ENCODE data around the gene MR1. TPM values are rescaled to one million over a fixed set of nuclear protein-coding genes. Genes with fewer than 3 reads are reported as not detected.

Gene MR1
- polyA plus RNA-seq, 3 donors from 2014 or later = 45.0 to 62.7 (median 54.1) TPM

DNA sequence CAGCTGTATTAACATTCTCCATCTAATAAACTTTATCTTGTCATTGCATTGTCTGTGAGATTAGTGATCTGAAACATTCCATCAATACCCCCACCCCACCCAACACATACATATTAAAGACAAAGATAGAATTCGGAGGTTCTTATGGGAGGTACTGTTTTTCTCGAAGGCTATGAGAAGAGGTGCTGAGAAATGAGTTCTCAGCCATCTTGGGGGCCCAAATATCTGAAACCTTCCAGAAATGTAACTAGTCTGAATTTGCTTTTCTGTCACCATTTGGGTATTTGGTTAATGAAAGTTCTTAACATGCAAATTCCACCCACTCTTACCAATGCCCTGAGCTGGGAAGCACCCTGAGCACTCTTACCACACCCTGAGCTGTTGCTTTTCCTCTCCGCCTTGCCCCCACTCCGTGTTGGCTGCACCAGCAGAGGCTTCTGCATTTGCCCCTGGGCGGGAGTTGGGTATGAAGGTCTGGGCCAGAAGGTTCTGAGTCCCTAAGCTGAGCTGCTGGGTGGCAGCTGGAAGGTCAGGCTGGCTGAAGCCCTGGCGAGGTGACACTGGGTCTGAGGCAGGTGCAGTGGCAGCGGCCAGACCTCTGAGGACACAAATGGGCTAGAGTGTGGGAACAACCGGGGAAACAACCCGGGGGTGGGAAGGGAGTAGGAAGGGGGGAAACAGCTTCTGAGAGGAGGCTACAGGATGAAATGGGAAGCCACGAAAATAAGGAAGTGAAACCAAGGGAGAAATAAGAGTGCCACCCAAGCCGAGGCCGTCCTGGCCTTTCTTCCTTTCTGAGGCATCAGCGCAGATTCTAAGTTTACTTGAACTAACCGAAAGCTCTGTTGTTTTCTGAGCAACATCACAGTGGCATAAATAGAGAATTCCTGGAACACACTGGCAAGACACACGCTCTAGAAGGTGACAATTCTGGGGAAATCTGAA, 28.4 kb downstream of the MR1 start:
- Mint-ChIP-seq H3K36me3 (peaks cover 24 to 30% (median 27%) of the 10 kb centered on the region in 3 donors), H3K4me1 (peaks cover 26 to 28% of the 10 kb centered on the region in 2 donors), H3K9me3 (no peaks in the 10 kb centered on the region), H3K4me3 (peak overlapping the region; percentile 74 to 89 (median 82)), H3K27ac (peak overlapping the region; percentile 90 to 99 (median 94)), H3K27me3 (ENCODE audit: low read depth in 3 of 3) (peaks cover 0 to 6% (median 4%) of the 10 kb centered on the region in 3 donors)
- DNase-seq = peak; percentile 34 to 41 (median 35)

DNA sequence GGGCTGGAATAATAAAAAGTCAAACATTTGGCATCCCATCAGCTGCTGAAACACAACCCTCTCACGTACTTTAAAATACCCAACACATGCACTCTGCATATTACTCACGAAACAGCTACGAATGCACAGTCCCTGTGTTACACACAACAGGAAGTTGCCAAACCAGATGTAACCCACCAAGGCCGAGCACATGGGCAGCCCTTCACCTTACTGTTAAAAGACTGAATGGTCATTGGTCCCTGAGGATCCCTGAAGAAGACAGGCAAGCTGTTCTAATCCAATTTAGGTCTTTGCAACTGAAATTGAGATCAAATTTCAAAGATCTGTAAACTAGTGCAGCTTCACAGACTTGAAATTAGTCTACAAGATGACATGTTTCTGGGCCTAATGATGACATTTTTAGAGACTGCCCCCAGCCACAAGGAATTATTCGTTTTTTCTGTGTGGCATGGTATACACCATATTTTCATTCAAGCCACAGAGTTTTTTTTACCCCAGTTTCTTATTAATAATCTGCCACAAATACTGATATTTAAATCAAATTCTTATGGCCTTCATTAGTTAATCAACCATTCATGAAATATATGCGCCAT, 29.1 kb downstream of the MR1 start:
- H3K27me3 Mint-ChIP-seq (ENCODE audit: low read depth in 3 of 3) = peaks cover 0 to 6% (median 4%) of the 10 kb centered on the region in 3 donors
- peaks cover 21 to 26% (median 23%) of the 10 kb centered on the region in 3 donors for H3K36me3 Mint-ChIP-seq
- peak; percentile 65 to 67 (median 66) for DNase-seq
- H3K4me3 Mint-ChIP-seq = peak overlapping the region; percentile 74 to 89 (median 82)
- peak overlapping the region; percentile 90 to 99 (median 94) for H3K27ac Mint-ChIP-seq
- no peaks in the 10 kb centered on the region for H3K9me3 Mint-ChIP-seq
- peaks cover 26 to 28% of the 10 kb centered on the region in 2 donors for H3K4me1 Mint-ChIP-seq

DNA sequence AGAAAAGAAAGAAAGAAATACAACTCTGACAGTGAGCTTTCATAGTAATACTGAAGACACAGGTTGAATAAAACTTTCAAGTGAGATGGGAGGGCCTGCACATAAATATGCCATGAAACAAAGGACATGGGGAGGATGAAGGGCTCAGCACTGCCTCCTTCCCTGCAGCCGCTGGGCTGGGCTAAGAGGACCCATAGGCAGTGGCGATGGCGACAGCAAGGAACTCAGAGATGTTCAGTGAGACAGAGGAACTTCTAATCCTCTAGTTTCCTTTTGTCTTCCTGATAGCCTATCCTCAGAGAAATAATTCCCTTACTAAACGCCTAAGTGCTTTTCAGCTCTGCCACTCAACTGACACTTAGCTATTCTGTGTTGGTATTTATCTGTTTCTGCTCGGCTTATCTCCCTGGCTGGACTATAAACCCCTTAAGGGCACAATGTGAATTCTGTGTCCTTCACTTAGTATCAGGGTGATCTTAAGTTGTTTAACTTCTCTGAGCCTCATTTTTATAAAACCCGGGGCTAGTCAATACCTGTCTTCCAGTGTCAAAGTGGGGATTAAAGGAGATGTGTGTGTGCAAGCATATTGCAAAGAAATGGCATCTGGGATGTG, 30.3 kb downstream of the MR1 start:
- peaks cover 0 to 5% (median 4%) of the 10 kb centered on the region in 3 donors for H3K27me3 Mint-ChIP-seq (ENCODE audit: low read depth in 3 of 3)
- peak overlapping the region in 1 of 5 donors; percentile 58 for H3K4me3 Mint-ChIP-seq
- H3K4me1 Mint-ChIP-seq = peaks cover 26 to 28% of the 10 kb centered on the region in 2 donors
- peak overlapping the region; percentile 34 to 90 (median 74) for H3K27ac Mint-ChIP-seq
- no peak for DNase-seq
- peaks cover 11 to 16% (median 12%) of the 10 kb centered on the region in 3 donors for H3K36me3 Mint-ChIP-seq
- H3K9me3 Mint-ChIP-seq = no peaks in the 10 kb centered on the region

DNA sequence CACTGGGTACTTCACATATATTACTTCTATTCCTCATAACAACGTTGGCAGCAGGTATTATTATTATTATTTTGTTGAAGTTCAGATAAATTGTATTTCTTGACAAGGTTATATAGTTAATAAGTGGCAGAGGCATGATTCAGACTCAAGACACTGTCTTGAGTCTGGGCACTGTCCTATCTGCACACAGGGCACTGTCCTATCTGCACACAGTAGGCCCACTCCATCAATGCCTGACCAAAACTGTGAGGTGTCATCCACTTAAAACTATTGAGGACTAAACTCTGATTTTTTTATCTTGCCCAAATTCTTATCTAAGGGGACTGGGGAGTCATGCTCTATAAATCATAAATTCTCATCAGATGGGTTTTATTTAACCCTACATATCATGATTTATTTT, 30.9 kb downstream of the MR1 start:
- H3K27ac Mint-ChIP-seq = peak overlapping the region in 2 of 6 donors; percentile 49 to 90

DNA sequence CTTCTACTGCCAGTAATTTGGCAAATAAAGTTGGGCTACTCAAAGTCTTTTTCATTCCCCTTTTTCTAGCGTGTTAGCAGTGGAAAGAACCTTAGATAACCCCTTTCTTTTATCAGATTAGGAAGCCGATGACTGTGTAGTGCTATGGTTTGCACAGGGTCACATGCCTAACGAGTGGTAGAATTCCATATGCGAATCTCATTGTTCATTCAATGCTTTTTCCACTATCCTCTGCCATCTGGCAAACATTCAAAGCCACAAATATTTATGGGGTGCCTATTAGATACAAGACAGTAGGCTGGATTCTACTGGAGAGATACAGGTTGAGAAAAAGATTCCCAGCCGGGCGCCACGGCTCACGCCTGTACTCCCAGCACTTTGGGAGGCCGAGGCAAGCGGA, 39.9 kb downstream of the MR1 start:
- Mint-ChIP-seq H3K27me3 (ENCODE audit: low read depth in 3 of 3) (peaks cover 2 to 9% (median 7%) of the 10 kb centered on the region in 3 donors), H3K9me3 (no peaks in the 10 kb centered on the region), H3K4me1 (no peaks in the 10 kb centered on the region), H3K27ac (no peak overlapping the region), H3K36me3 (peaks cover 0 to 4% (median 0%) of the 10 kb centered on the region in 3 donors), H3K4me3 (no peak overlapping the region)
- no peak for DNase-seq

More for the DNA sequence above, 30.9 kb downstream of the MR1 start:
- no peak overlapping the region for H3K4me3 Mint-ChIP-seq
- peaks cover 5 to 10% (median 6%) of the 10 kb centered on the region in 3 donors for H3K36me3 Mint-ChIP-seq
- peaks cover 0 to 4% (median 4%) of the 10 kb centered on the region in 3 donors for H3K27me3 Mint-ChIP-seq (ENCODE audit: low read depth in 3 of 3)
- peaks cover 26 to 28% of the 10 kb centered on the region in 2 donors for H3K4me1 Mint-ChIP-seq
- no peaks in the 10 kb centered on the region for H3K9me3 Mint-ChIP-seq
- DNase-seq = no peak

DNA sequence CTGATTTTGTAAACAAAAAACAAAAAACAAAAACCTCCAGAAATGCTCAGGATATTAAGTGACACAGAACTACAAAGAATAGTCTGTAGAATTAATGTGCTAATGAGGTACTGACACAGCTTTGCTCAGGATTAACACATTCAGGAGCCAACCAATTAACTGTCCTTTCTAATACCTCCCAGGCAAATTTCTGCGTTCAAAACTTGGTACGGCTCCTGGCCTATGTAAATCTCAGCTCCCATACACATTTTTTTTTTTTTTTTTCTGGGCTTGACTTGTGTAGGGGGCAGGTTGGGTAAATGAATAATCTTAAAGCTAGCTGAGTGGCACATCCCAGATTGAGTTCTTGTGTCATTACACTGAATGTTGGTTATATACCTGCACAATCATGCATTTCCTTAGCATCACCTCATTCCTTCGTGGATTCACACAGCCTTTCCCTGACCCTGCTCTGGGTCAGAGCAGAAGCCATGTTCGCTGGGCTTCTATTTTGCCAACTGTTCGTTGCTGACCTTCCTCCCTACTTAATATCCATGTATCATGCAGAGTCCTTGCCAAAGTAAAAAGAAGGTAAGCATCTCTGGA, 42.1 kb downstream of the MR1 start:
- DNase-seq = no peak
- H3K27me3 Mint-ChIP-seq (ENCODE audit: low read depth in 3 of 3) = peaks cover 2 to 10% (median 9%) of the 10 kb centered on the region in 3 donors
- no peak overlapping the region for H3K4me3 Mint-ChIP-seq
- no peaks in the 10 kb centered on the region for H3K4me1 Mint-ChIP-seq
- H3K36me3 Mint-ChIP-seq = peaks cover 0 to 7% (median 0%) of the 10 kb centered on the region in 3 donors
- no peak overlapping the region for H3K27ac Mint-ChIP-seq
- H3K9me3 Mint-ChIP-seq = no peaks in the 10 kb centered on the region

DNA sequence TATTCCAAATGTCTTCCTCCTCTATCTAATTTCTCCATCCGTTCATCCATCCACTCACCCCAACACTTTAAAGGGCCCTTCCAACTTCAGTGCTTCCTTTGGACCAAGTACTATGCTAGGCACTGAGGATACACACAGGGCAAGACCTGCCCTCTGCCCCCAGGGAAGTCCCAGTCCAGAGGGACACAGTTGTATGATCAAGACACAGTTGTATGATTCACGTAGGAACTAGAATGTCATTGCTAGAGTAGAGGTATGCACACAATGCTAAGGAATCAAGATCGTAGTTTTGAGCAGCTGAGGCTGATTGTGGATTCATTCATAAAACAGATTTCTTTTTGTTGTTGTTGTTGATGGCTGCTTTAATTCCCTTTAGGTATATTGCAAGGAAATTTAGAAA, 43.1 kb downstream of the MR1 start:
- Mint-ChIP-seq H3K27me3 (ENCODE audit: low read depth in 3 of 3) (peaks cover 2 to 10% (median 9%) of the 10 kb centered on the region in 3 donors), H3K27ac (no peak overlapping the region), H3K9me3 (no peaks in the 10 kb centered on the region), H3K4me3 (no peak overlapping the region), H3K4me1 (no peaks in the 10 kb centered on the region), H3K36me3 (peaks cover 0 to 4% (median 0%) of the 10 kb centered on the region in 3 donors)
- DNase-seq = no peak

DNA sequence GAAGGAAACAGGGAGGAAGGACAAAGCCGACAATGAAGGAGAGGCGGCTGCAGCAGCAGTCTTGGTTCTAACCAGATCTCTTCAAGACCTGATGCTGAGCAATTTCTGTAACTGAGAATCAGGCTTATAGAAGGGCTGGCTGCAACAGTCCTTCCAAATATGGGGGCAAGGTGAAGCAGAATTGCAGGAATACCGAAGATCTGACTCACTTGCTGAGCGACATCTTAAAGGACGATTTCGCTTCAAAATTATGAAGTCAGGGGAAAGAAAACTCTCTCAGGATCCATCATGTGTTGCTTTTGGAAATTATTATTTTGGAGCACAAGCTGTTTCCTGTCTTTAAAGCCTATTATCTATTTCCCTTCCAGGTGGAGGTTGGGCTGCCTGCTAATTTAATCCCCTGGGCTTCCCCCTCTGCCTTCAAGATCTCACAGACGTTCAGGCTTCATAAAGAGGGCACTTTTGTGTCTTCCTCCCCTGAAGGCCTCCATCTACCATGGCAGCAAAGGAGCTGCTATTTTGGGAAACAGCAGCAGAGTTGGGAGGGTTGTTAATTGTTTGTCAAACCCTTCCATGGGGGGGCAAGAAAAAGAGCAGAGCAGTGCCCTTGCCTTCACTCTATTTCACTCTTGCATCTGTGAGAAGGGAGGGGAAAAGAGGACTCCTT, 43.9 kb downstream of the MR1 start:
- Mint-ChIP-seq H3K4me1 (no peaks in the 10 kb centered on the region), H3K9me3 (peaks cover 0 to under 1% (median 0%) of the 10 kb centered on the region in 6 donors), H3K36me3 (peaks cover 0 to 4% (median 0%) of the 10 kb centered on the region in 3 donors), H3K4me3 (no peak overlapping the region), H3K27me3 (ENCODE audit: low read depth in 3 of 3) (peaks cover 2 to 8% (median 7%) of the 10 kb centered on the region in 3 donors), H3K27ac (no peak overlapping the region)
- no peak for DNase-seq

DNA sequence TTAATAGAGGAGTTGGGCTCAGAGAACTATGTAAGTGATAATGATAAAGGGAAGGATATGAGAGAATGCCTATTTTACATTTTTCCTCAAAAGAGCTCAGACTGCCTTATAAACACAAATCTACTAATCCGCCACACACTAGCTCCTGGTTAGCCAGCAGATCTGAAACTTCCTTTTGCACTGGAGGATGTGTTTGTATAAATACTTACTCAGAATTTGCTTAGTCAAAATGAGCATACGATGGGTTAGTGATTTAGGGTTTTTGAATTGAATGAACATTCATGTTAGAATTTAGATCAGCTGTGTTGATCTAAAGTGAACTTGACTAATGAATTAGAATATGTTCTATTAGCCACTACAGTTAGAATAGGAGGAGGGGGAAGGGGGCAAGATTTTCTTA, 45.6 kb downstream of the MR1 start:
- no peak overlapping the region for H3K4me3 Mint-ChIP-seq
- H3K36me3 Mint-ChIP-seq = peaks cover 0 to 4% (median 0%) of the 10 kb centered on the region in 3 donors
- peaks cover 4% of the 10 kb centered on the region in 2 donors for H3K4me1 Mint-ChIP-seq
- peaks cover 0 to 2% (median 0%) of the 10 kb centered on the region in 6 donors for H3K9me3 Mint-ChIP-seq
- DNase-seq = no peak
- H3K27ac Mint-ChIP-seq = no peak overlapping the region
- peaks cover 2 to 8% (median 7%) of the 10 kb centered on the region in 3 donors for H3K27me3 Mint-ChIP-seq (ENCODE audit: low read depth in 3 of 3)

DNA sequence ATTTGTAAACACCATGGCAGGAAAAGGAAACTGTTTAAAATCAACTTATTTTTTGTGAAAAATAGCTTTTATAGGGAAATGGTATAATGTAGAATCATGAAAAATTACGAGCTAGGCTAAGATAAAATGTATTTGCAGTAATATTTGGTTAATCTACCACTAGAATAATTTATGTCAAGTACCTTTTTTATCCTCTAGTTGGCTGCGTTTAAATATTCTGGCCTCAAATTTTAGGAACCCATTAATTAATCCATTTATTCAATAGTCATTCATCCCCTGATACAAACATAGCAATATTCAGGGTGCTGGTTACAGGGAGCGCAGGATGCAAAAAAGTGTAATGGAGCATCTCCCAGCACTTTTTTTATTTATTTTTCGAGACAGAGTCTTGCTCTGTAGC, 46.1 kb downstream of the MR1 start:
- Mint-ChIP-seq H3K4me1 (peaks cover 6 to 8% of the 10 kb centered on the region in 2 donors), H3K27ac (no peak overlapping the region), H3K9me3 (peaks cover 0 to 2% (median 0%) of the 10 kb centered on the region in 6 donors), H3K27me3 (ENCODE audit: low read depth in 3 of 3) (peaks cover 2 to 8% (median 5%) of the 10 kb centered on the region in 3 donors), H3K4me3 (no peak overlapping the region), H3K36me3 (peaks cover 0 to 4% (median 0%) of the 10 kb centered on the region in 3 donors)
- DNase-seq = no peak

DNA sequence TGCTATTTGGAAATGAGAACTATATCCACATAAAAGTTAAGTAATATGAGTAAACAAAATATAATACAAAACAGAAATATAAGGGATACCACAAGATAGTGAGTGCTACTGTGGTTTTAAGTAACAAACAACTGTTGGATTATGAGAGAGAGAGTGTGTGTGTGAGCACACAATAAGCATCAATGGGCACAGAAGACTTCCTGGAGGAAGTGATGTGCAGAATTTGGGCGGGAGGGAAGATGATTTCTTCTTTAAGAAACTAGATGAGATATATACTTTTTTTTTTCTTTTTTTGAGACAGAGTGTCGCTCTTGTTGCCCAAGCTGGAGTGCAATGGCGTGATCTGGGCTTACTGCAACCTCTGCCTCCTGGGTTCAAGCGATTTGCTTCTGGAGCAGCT, 46.8 kb downstream of the MR1 start:
- Mint-ChIP-seq H3K27me3 (ENCODE audit: low read depth in 3 of 3) (peaks cover 2 to 8% (median 5%) of the 10 kb centered on the region in 3 donors), H3K4me3 (no peak overlapping the region), H3K36me3 (peaks cover 0 to 4% (median 0%) of the 10 kb centered on the region in 3 donors), H3K4me1 (peaks cover 6 to 8% of the 10 kb centered on the region in 2 donors), H3K9me3 (peaks cover 0 to 2% (median 0%) of the 10 kb centered on the region in 6 donors), H3K27ac (no peak overlapping the region)
- DNase-seq = no peak

DNA sequence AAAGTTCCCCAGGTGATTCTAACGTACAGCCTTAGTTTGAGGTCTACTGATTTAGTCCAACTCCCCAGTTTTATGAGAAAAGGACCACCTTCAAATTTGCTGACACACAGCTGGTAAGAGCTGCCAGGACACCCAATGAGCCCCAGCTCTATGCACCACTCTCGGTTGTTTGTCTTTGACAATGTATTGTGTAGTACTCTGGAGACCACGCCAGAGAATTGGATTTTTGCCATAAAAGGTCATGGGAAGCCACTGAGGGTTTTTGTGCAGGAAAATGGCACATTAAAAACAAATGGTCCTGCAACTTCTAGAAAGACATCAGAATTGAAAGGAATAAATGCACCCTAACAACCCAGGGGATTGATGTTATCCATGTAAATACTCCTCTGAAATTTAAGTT, 47.6 kb downstream of the MR1 start:
- Mint-ChIP-seq H3K36me3 (peaks cover 0 to 4% (median 0%) of the 10 kb centered on the region in 3 donors), H3K9me3 (peaks cover 0 to 2% (median 0%) of the 10 kb centered on the region in 6 donors), H3K4me3 (no peak overlapping the region), H3K27me3 (ENCODE audit: low read depth in 3 of 3) (peaks cover 2 to 8% (median 2%) of the 10 kb centered on the region in 3 donors), H3K27ac (no peak overlapping the region), H3K4me1 (peaks cover 6 to 8% of the 10 kb centered on the region in 2 donors)
- DNase-seq = no peak

Data from immature natural killer cell (primary cell).